ENCODE measurements around the gene FIP1L1. TPM values are rescaled to one million over a fixed set of nuclear protein-coding genes. Genes with fewer than 3 reads are reported as not detected.

Gene FIP1L1
- total RNA-seq, 2 donors from 2014 or later, result 49.3 to 70.3 TPM

Other genes starting within 250 kb of the FIP1L1 start
- 10 to 100 TPM; 16.8 to 30.5 TPM for gene SCFD2, start 11.6 kb upstream of the FIP1L1 start, total RNA-seq
- gene LNX1, start 213.8 kb downstream of the FIP1L1 start, total RNA-seq, result not detected